ENCODE results near the gene POP4. TPM values are rescaled to one million over a fixed set of nuclear protein-coding genes. Genes with fewer than 3 reads are reported as not detected.

POP4 gene
- total and polyA plus RNA-seq, 2 donors (not counting 3 experiments of a cell fraction or from before 2014, with no cell fraction given), result 56.2 to 64.4 TPM

- Histone ChIP-seq H3K36me3 (ENCODE audit: control insufficient read depth in 2 of 2, extremely low read depth in 1 of 2, insufficient read depth in 2 of 2, low read length in 2 of 2) (no peaks in the 10 kb centered on the region), H3K9me3 (replicated peaks; ENCODE audit: control insufficient read depth, insufficient read depth, low read length) (no peaks in the 10 kb centered on the region), H2AFZ (ENCODE audit: low read depth, low read length) (no peak overlapping the region), H3K4me3 (replicated peaks in 1 of 3; ENCODE audit: insufficient read depth in 1 of 3, low read depth in 1 of 3, low read length in 3 of 3) (no peak overlapping the region), H4K20me1 (replicated peaks; ENCODE audit: control insufficient read depth, extremely low read depth, insufficient read depth, low read length) (no peaks in the 10 kb centered on the region), H3K79me2 (ENCODE audit: control insufficient read depth, insufficient read depth, low read length) (no peaks in the 10 kb centered on the region), H3K4me2 (ENCODE audit: insufficient read depth, low read length) (no peak overlapping the region), H3K9ac (replicated peaks; ENCODE audit: extremely low read depth, insufficient read depth, low read length) (no peak overlapping the region), H3K4me1 (ENCODE audit: control insufficient read depth, extremely low read depth, insufficient read depth, low read length) (no peaks in the 10 kb centered on the region), H3K27ac (ENCODE audit: insufficient read depth, low read depth, low read length) (no peak overlapping the region), H3K9me1 (replicated peaks; ENCODE audit: control insufficient read depth, extremely low read depth, insufficient read depth, low read length) (no peaks in the 10 kb centered on the region), H3K27me3 (ENCODE audit: control insufficient read depth in 2 of 2, insufficient read depth in 2 of 2, low read length in 2 of 2) (no peaks in the 10 kb centered on the region)
- no TSS peak for BruUV-seq (replicated peaks)
- intact Hi-C loops (cut with micrococcal nuclease), result no loop called here
- dilution Hi-C loops (cut with MboI; ENCODE audit: extremely low pct_ligation_motif_present, low sequenced_read_pairs), result no loop called here
- POLR2A ChIA-PET, result no interaction called here
- TF ChIP-seq GATA2 (IDR thresholded peaks at IDR 0.05; ENCODE audit: insufficient read depth, insufficient read length, low read depth, low read length), result no peak
- no peak for TF ChIP-seq MYC (IDR thresholded peaks at IDR 0.05; ENCODE audit: low read depth, low read length)
- no peak for TF ChIP-seq POLR2AphosphoS5 (IDR thresholded peaks at IDR 0.05; ENCODE audit: insufficient read depth, low read depth, low read length)
- TF ChIP-seq FOS (IDR thresholded peaks at IDR 0.05; ENCODE audit: borderline replicate concordance, insufficient read depth, low read length), result no peak
- no peak for TF ChIP-seq POLR2A (IDR thresholded peaks at IDR 0.05; ENCODE audit: low read depth, low read length)
- TF ChIP-seq JUN (IDR thresholded peaks at IDR 0.05; ENCODE audit: borderline replicate concordance, insufficient read depth, insufficient read length, low read depth), result no peak
- no peak for FAIRE-seq
- CTCF ChIA-PET, result no interaction called here
- no peak for DNase-seq (ENCODE audit: low read depth, low spot score)
Measured at GRCh38 chr19:29586401-29586800, 19.7 kb upstream of the POP4 start.

- H3K4me2 ChIP-seq (ENCODE audit: insufficient read depth, low read length), result no peak overlapping the region
- H3K9ac ChIP-seq (replicated peaks; ENCODE audit: extremely low read depth, insufficient read depth, low read length), result no peak overlapping the region
- no peaks in the 10 kb centered on the region for H3K9me3 ChIP-seq (replicated peaks; ENCODE audit: control insufficient read depth, insufficient read depth, low read length)
- H3K4me3 ChIP-seq (replicated peaks in 1 of 3; ENCODE audit: insufficient read depth in 1 of 3, low read depth in 1 of 3, low read length in 3 of 3), result no peak overlapping the region
- H3K36me3 ChIP-seq (ENCODE audit: control insufficient read depth in 2 of 2, extremely low read depth in 1 of 2, insufficient read depth in 2 of 2, low read length in 2 of 2), result no peaks in the 10 kb centered on the region
- H2AFZ ChIP-seq (ENCODE audit: low read depth, low read length), result no peak overlapping the region
- no peaks in the 10 kb centered on the region for H3K4me1 ChIP-seq (ENCODE audit: control insufficient read depth, extremely low read depth, insufficient read depth, low read length)
- FAIRE-seq (no peak), DNase-seq (ENCODE audit: low read depth, low spot score) (no peak)
- ChIA-PET CTCF (no interaction called here), POLR2A (no interaction called here)
- intact Hi-C loops (cut with micrococcal nuclease) (no loop called here), dilution Hi-C loops (cut with MboI; ENCODE audit: extremely low pct_ligation_motif_present, low sequenced_read_pairs) (no loop called here)
- no peaks in the 10 kb centered on the region for H3K27me3 ChIP-seq (ENCODE audit: control insufficient read depth in 2 of 2, insufficient read depth in 2 of 2, low read length in 2 of 2)
- BruUV-seq (replicated peaks), result no TSS peak
- TF ChIP-seq FOS (IDR thresholded peaks at IDR 0.05; ENCODE audit: borderline replicate concordance, insufficient read depth, low read length) (no peak), POLR2A (IDR thresholded peaks at IDR 0.05; ENCODE audit: low read depth, low read length) (no peak), JUN (IDR thresholded peaks at IDR 0.05; ENCODE audit: borderline replicate concordance, insufficient read depth, insufficient read length, low read depth) (no peak), POLR2AphosphoS5 (IDR thresholded peaks at IDR 0.05; ENCODE audit: insufficient read depth, low read depth, low read length) (no peak), MYC (IDR thresholded peaks at IDR 0.05; ENCODE audit: low read depth, low read length) (no peak), CTCF (IDR thresholded peaks at IDR 0.05; ENCODE audit: extremely low read depth in 1 of 2, insufficient read depth in 1 of 2, low read depth in 1 of 2, low read length in 2 of 2) (no peak), GATA2 (IDR thresholded peaks at IDR 0.05; ENCODE audit: insufficient read depth, insufficient read length, low read depth, low read length) (no peak), EZH2 (IDR thresholded peaks at IDR 0.05; ENCODE audit: borderline replicate concordance, low read depth, low read length, severe bottlenecking) (no peak), MAX (IDR thresholded peaks at IDR 0.05; ENCODE audit: insufficient read depth, insufficient read length) (no peak)
- no peak overlapping the region for H3K27ac ChIP-seq (ENCODE audit: insufficient read depth, low read depth, low read length)
- H3K79me2 ChIP-seq (ENCODE audit: control insufficient read depth, insufficient read depth, low read length), result no peaks in the 10 kb centered on the region
- H3K9me1 ChIP-seq (replicated peaks; ENCODE audit: control insufficient read depth, extremely low read depth, insufficient read depth, low read length), result no peaks in the 10 kb centered on the region
- H4K20me1 ChIP-seq (replicated peaks; ENCODE audit: control insufficient read depth, extremely low read depth, insufficient read depth, low read length), result no peaks in the 10 kb centered on the region
Measured at GRCh38 chr19:29587059-29587458, 19.0 kb upstream of the POP4 start.
